HepG2 (cell line): ENCODE results near the gene GPT2. TPM values are rescaled to one million over a fixed set of nuclear protein-coding genes. Genes with fewer than 3 reads are reported as not detected.

Experiments
- BCL6 ChIP-seq: IDR thresholded peaks from 2 replicates; pipeline ENCODE4 v1.6.1; 2016; ENCODE audit warnings: missing genetic modification reagents, missing compliant biosample characterization
- CAMTA2 ChIP-seq: sonication (generic); formaldehyde crosslinking; IDR thresholded peaks from 2 replicates; pipeline ENCODE4 v1.4.0; 2020; ENCODE audit warnings: mild to moderate bottlenecking, missing genetic modification reagents, borderline replicate concordance
- CENPT ChIP-seq: sonication (generic); formaldehyde crosslinking; IDR thresholded peaks from 2 replicates; pipeline ENCODE4 v1.8.0; 2022; ENCODE audit warnings: low read depth, mild to moderate bottlenecking, moderate library complexity, missing genetic modification reagents
- FOXA3 ChIP-seq: IDR thresholded peaks from 2 replicates; pipeline ENCODE4 v1.6.1; 2016; ENCODE audit warnings: missing genetic modification reagents, missing compliant biosample characterization
- ISL2 ChIP-seq: sonication (generic); formaldehyde crosslinking; IDR thresholded peaks from 2 replicates; pipeline ENCODE4 v1.5.0; 2020; ENCODE audit warnings: missing genetic modification reagents
- NR2C2 ChIP-seq: sonication (generic); formaldehyde crosslinking; IDR thresholded peaks from 2 replicates; pipeline ENCODE4 v1.4.0; 2020; ENCODE audit warnings: missing genetic modification reagents, mild to moderate bottlenecking, moderate library complexity, borderline replicate concordance
- PAWR ChIP-seq: sonication (generic); formaldehyde crosslinking; IDR thresholded peaks from 2 replicates; pipeline ENCODE4 v1.4.0; 2020; ENCODE audit warnings: missing genetic modification reagents, mild to moderate bottlenecking, borderline replicate concordance
- SKI ChIP-seq: fragments of 450-650 bp; IDR thresholded peaks from one replicate; pipeline ENCODE4 v1.6.1; 2018; ENCODE audit warnings: mild to moderate bottlenecking; ENCODE audit not compliant: partially characterized antibody
- SMAD1 ChIP-seq: sonication (generic); formaldehyde crosslinking; IDR thresholded peaks from 2 replicates; pipeline ENCODE4 v1.4.0; 2020; ENCODE audit warnings: missing genetic modification reagents, low read depth, mild to moderate bottlenecking, borderline replicate concordance
- SP5 ChIP-seq: IDR thresholded peaks from 2 replicates; pipeline ENCODE4 v1.6.1; 2016; ENCODE audit warnings: low read depth, borderline replicate concordance
- ZBTB20 ChIP-seq: sonication (generic); formaldehyde crosslinking; IDR thresholded peaks from 2 replicates; pipeline ENCODE4 v1.8.1; 2023; ENCODE audit warnings: missing genetic modification reagents, low read depth, mild to moderate bottlenecking, borderline replicate concordance
- ZNF7 ChIP-seq: IDR thresholded peaks from 2 replicates; pipeline ENCODE4 v1.6.1; 2016; ENCODE audit warnings: missing biosample characterization, missing genetic modification reagents
- polyA plus RNA-seq, 8 experiments: library from polyadenylated mRNA; depleted of rRNA in 3 of 8; stranded (reverse) in 7 of 8; unstranded in 1 of 8; fragments of >200 nt; fragmentation: Illumina TruSeq in 4 of 8; extraction: Trizol in 4 of 8; gene quantifications; 2 replicates each; pipeline versions ENCODE4 v1.2.1 to v1.2.3, GENCODE V29; 2011 to 2016; ENCODE audit warnings: low read depth in 4 of 8, missing spikeins in 1 of 8, mixed read lengths in 1 of 8; ENCODE audit not compliant: insufficient read depth in 1 of 8
- total RNA-seq, 5 experiments: library from RNA; depleted of rRNA; stranded (reverse); fragments of >200 nt; fragmentation: Illumina TruSeq; extraction: Trizol; gene quantifications; 2 replicates each; pipeline ENCODE4 v1.2.3, GENCODE V29; 2016; ENCODE audit warnings: low read depth in 1 of 5
- TF ChIP-seq, protein P1 (sequence below), 2 experiments: sonication (generic) in 1 of 2; formaldehyde crosslinking in 1 of 2; IDR thresholded peaks; 2 replicates each; pipeline versions ENCODE4 v1.6.1 to v1.9.0; 2014 to 2022; ENCODE audit warnings: antibody characterized with exemption in 1 of 2, borderline replicate concordance in 1 of 2, inconsistent platforms in 1 of 2, low read depth in 1 of 2, missing genetic modification reagents in 1 of 2
- TF ChIP-seq, protein P2 (sequence below): sonication (generic); formaldehyde crosslinking; IDR thresholded peaks from 2 replicates; pipeline ENCODE4 v1.4.0; 2020; ENCODE audit warnings: missing genetic modification reagents, mild to moderate bottlenecking, borderline replicate concordance
- TF ChIP-seq, protein P3 (sequence below): conservative IDR thresholded peaks from 2 replicates; pipeline ENCODE4 v1.6.1; 2018; ENCODE audit warnings: missing genetic modification reagents
- TF ChIP-seq, protein P4 (sequence below): sonication (generic); formaldehyde crosslinking; IDR thresholded peaks from 2 replicates; pipeline ENCODE4 v1.4.0; 2020; ENCODE audit warnings: missing genetic modification reagents

GPT2 gene
- total and polyA plus RNA-seq, 2 of the 13 experiments (the other 11 are each of a cell fraction or from before 2014, with no cell fraction given), result 138 to 267 TPM

DNA sequence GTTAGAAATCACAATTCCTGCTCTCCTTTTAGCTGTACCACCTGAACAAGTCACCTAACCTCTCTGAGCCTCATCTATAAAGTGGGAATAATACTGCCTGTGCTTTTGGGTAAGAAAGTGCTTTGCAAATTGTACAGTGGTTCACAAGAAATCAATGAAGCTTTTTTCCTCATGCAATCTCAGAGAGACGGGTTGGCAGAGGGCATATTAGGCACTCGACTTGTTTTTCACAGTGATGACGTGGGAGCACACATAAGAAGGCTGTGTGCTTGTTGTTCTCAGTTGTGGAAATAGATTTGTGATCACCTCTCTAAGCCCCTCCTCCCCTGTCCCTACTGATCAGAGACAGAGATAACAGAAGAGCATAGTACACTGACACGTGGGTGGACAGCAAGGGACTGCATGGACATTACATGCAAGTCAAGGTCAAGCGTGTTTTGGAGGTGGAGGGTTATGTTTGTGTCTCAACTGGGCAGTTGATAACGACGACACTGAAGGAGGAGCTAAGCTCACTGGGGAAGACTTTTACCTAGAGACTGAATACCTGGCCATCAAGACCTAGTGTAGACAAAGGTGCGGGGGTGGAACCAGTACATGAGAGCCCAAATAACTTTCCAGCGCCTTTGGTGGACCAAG is 1.7 kb upstream of the GPT2 start (continued):
- TF ChIP-seq, protein P1, sequence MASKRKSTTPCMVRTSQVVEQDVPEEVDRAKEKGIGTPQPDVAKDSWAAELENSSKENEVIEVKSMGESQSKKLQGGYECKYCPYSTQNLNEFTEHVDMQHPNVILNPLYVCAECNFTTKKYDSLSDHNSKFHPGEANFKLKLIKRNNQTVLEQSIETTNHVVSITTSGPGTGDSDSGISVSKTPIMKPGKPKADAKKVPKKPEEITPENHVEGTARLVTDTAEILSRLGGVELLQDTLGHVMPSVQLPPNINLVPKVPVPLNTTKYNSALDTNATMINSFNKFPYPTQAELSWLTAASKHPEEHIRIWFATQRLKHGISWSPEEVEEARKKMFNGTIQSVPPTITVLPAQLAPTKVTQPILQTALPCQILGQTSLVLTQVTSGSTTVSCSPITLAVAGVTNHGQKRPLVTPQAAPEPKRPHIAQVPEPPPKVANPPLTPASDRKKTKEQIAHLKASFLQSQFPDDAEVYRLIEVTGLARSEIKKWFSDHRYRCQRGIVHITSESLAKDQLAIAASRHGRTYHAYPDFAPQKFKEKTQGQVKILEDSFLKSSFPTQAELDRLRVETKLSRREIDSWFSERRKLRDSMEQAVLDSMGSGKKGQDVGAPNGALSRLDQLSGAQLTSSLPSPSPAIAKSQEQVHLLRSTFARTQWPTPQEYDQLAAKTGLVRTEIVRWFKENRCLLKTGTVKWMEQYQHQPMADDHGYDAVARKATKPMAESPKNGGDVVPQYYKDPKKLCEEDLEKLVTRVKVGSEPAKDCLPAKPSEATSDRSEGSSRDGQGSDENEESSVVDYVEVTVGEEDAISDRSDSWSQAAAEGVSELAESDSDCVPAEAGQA (IDR thresholded peaks at IDR 0.05; ENCODE audit: low read depth), result peak; percentile 72
- TF ChIP-seq, protein P1 (CRISPR knock-in tag; IDR thresholded peaks at IDR 0.05; ENCODE audit: borderline replicate concordance), result no peak
- peak; percentile 96; the same call in 1 of the 2 replicates for TF ChIP-seq ZBTB20 (CRISPR knock-in tag)
- peak; percentile 99 for TF ChIP-seq SP5
- TF ChIP-seq, protein P2, sequence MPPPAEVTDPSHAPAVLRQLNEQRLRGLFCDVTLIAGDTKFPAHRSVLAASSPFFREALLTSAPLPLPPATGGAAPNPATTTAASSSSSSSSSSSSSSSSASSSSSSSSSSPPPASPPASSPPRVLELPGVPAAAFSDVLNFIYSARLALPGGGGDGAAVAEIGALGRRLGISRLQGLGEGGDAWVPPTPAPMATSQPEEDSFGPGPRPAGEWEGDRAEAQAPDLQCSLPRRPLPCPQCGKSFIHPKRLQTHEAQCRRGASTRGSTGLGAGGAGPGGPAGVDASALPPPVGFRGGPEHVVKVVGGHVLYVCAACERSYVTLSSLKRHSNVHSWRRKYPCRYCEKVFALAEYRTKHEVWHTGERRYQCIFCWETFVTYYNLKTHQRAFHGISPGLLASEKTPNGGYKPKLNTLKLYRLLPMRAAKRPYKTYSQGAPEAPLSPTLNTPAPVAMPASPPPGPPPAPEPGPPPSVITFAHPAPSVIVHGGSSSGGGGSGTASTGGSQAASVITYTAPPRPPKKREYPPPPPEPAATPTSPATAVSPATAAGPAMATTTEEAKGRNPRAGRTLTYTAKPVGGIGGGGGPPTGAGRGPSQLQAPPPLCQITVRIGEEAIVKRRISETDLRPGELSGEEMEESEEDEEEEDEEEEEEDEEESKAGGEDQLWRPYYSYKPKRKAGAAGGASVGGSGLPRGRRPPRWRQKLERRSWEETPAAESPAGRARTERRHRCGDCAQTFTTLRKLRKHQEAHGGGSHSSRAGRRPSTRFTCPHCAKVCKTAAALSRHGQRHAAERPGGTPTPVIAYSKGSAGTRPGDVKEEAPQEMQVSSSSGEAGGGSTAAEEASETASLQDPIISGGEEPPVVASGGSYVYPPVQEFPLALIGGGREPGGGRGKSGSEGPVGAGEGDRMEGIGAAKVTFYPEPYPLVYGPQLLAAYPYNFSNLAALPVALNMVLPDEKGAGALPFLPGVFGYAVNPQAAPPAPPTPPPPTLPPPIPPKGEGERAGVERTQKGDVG (CRISPR knock-in tag), result peak; percentile 74
- no peak for TF ChIP-seq PAWR (CRISPR knock-in tag)
- TF ChIP-seq BCL6 (CRISPR knock-in tag), result peak; percentile 96
- no peak for TF ChIP-seq CENPT (CRISPR knock-in tag)
- peak; percentile 97 for TF ChIP-seq SKI
- TF ChIP-seq, protein P3, sequence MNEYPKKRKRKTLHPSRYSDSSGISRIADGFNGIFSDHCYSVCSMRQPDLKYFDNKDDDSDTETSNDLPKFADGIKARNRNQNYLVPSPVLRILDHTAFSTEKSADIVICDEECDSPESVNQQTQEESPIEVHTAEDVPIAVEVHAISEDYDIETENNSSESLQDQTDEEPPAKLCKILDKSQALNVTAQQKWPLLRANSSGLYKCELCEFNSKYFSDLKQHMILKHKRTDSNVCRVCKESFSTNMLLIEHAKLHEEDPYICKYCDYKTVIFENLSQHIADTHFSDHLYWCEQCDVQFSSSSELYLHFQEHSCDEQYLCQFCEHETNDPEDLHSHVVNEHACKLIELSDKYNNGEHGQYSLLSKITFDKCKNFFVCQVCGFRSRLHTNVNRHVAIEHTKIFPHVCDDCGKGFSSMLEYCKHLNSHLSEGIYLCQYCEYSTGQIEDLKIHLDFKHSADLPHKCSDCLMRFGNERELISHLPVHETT (CRISPR knock-in tag), result peak; percentile 35; the same call in 1 of the 2 replicates
- TF ChIP-seq NR2C2, result peak; percentile 81; the same call in 1 of the 2 replicates
- peak; percentile 97 for TF ChIP-seq FOXA3 (CRISPR knock-in tag)
- TF ChIP-seq ZNF7 (CRISPR knock-in tag), result no peak
- peak; percentile 44; the same call in 1 of the 2 replicates for TF ChIP-seq SMAD1 (CRISPR knock-in tag)
- TF ChIP-seq CAMTA2, result no peak
- peak; percentile 91 for TF ChIP-seq ISL2 (CRISPR knock-in tag)
- TF ChIP-seq, protein P4, sequence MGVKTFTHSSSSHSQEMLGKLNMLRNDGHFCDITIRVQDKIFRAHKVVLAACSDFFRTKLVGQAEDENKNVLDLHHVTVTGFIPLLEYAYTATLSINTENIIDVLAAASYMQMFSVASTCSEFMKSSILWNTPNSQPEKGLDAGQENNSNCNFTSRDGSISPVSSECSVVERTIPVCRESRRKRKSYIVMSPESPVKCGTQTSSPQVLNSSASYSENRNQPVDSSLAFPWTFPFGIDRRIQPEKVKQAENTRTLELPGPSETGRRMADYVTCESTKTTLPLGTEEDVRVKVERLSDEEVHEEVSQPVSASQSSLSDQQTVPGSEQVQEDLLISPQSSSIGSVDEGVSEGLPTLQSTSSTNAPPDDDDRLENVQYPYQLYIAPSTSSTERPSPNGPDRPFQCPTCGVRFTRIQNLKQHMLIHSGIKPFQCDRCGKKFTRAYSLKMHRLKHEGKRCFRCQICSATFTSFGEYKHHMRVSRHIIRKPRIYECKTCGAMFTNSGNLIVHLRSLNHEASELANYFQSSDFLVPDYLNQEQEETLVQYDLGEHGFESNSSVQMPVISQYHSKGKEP, result no peak
